K562 (cell line): ENCODE measurements around the gene SNX17. TPM values are rescaled to one million over a fixed set of nuclear protein-coding genes. Genes with fewer than 3 reads are reported as not detected.

ENCODE experiments used
- CBFA2T3 ChIP-seq: fragments of 450-650 bp; IDR thresholded peaks from 2 replicates; pipeline ENCODE4 v1.6.1; 2017
- KHSRP ChIP-seq: fragments of 450-650 bp; IDR thresholded peaks from 2 replicates; pipeline ENCODE4 v1.6.1; 2017
- MIER1 ChIP-seq: fragments of 450-650 bp; IDR thresholded peaks from 2 replicates; pipeline ENCODE4 v1.6.1; 2016; ENCODE audit warnings: antibody characterized with exemption, mild to moderate bottlenecking, low read depth
- MTA1 ChIP-seq: fragments of 450-650 bp; IDR thresholded peaks from 2 replicates; pipeline ENCODE4 v1.6.1; 2017; ENCODE audit warnings: borderline replicate concordance
- MYNN ChIP-seq, 2 experiments: sonication (generic); formaldehyde crosslinking in 1 of 2; IDR thresholded peaks; 2 replicates each; pipeline versions ENCODE4 v1.5.0 to v1.6.1; 2016 to 2020; ENCODE audit warnings: antibody characterized with exemption in 1 of 2, missing genetic modification reagents in 1 of 2
- NCOA4 ChIP-seq: fragments of 450-650 bp; IDR thresholded peaks from 2 replicates; pipeline ENCODE4 v1.6.1; 2018; ENCODE audit warnings: mild to moderate bottlenecking; ENCODE audit not compliant: partially characterized antibody
- NONO ChIP-seq, 2 experiments: fragments of 200-400 bp in 1 of 2; fragments of 450-650 bp in 1 of 2; formaldehyde crosslinking in 1 of 2; IDR thresholded peaks; 2 replicates each; pipeline ENCODE4 v1.6.1; 2017; ENCODE audit warnings: low read depth in 2 of 2, mild to moderate bottlenecking in 2 of 2, moderate library complexity in 2 of 2, low read length in 1 of 2
- PHF21A ChIP-seq: fragments of 450-650 bp; IDR thresholded peaks from 2 replicates; pipeline ENCODE4 v1.6.1; 2017; ENCODE audit warnings: low read depth, borderline replicate concordance
- PRMT5 ChIP-seq: sonication (generic); formaldehyde crosslinking; IDR thresholded peaks from 2 replicates; pipeline ENCODE4 v1.5.0; 2020; ENCODE audit warnings: missing genetic modification reagents
- RBM14 ChIP-seq: fragments of 200-400 bp; formaldehyde crosslinking; IDR thresholded peaks from 2 replicates; pipeline ENCODE4 v1.6.1; 2018; ENCODE audit warnings: low read depth, mild to moderate bottlenecking, low read length, moderate library complexity, borderline replicate concordance; ENCODE audit not compliant: insufficient read depth
- RBM39 ChIP-seq: fragments of 200-400 bp; formaldehyde crosslinking; optimal IDR thresholded peaks from 2 replicates; pipeline ENCODE3; 2018; ENCODE audit warnings: low read depth, low read length
- SP1 ChIP-seq: sonication (generic); formaldehyde crosslinking; IDR thresholded peaks from 2 replicates; pipeline ENCODE4 v1.8.1; 2022; ENCODE audit warnings: mild to moderate bottlenecking, missing genetic modification reagents
- SPI1 ChIP-seq: IDR thresholded peaks from 2 replicates; pipeline ENCODE4 v1.6.1; 2011; ENCODE audit warnings: low read depth, low read length, control low read depth, borderline replicate concordance
- TCF3 ChIP-seq: sonication (generic); formaldehyde crosslinking; IDR thresholded peaks from 2 replicates; pipeline ENCODE4 v1.4.0; 2020; ENCODE audit warnings: mild to moderate bottlenecking, missing genetic modification reagents
- TOE1 ChIP-seq, 2 experiments: fragments of 450-650 bp in 1 of 2; sonication (generic) in 1 of 2; formaldehyde crosslinking in 1 of 2; IDR thresholded peaks; 2 replicates each; pipeline versions ENCODE4 v1.7.1 to v1.8.0; 2016 to 2022; ENCODE audit warnings: borderline replicate concordance in 2 of 2, mild to moderate bottlenecking in 2 of 2, antibody characterized with exemption in 1 of 2, inconsistent platforms in 1 of 2, low read depth in 1 of 2, missing genetic modification reagents in 1 of 2, moderate library complexity in 1 of 2
- U2AF2 ChIP-seq: fragments of 200-400 bp; formaldehyde crosslinking; optimal IDR thresholded peaks from 2 replicates; pipeline ENCODE3; 2017; ENCODE audit warnings: low read depth, mild to moderate bottlenecking, low read length
- ZBTB8A ChIP-seq: fragments of 450-650 bp; IDR thresholded peaks from 2 replicates; pipeline ENCODE4 v1.6.1; 2018; ENCODE audit warnings: mild to moderate bottlenecking, moderate library complexity; ENCODE audit not compliant: partially characterized antibody
- ZFPM2 ChIP-seq: fragments of 250-450 bp; sonication (Bioruptor Pico); IDR thresholded peaks from 2 replicates; pipeline ENCODE4 v1.5.1; 2022; ENCODE audit warnings: mild to moderate bottlenecking
- ZNF146 ChIP-seq: IDR thresholded peaks from one replicate; pipeline ENCODE4 v1.6.1; 2018; ENCODE audit warnings: missing compliant biosample characterization; ENCODE audit not compliant: unreplicated experiment
- ZNF3 ChIP-seq: fragments of 250-450 bp; sonication (Bioruptor Pico); IDR thresholded peaks from 2 replicates; pipeline ENCODE4 v1.5.0; 2021; ENCODE audit warnings: mild to moderate bottlenecking, moderate library complexity
- ZNF586 ChIP-seq: fragments of 450-650 bp; formaldehyde crosslinking; conservative IDR thresholded peaks from 2 replicates; pipeline ENCODE4 v1.4.0; 2020; ENCODE audit warnings: mild to moderate bottlenecking, moderate library complexity
- ZNF668 ChIP-seq: fragments of 250-450 bp; sonication (Bioruptor Pico); IDR thresholded peaks from 2 replicates; pipeline ENCODE4 v1.8.0; 2022; ENCODE audit warnings: mild to moderate bottlenecking, inconsistent platforms
- ZSCAN29 ChIP-seq: fragments of 450-650 bp; IDR thresholded peaks from 2 replicates; pipeline ENCODE4 v1.6.1; 2017
- polyA plus RNA-seq, 8 experiments: library from polyadenylated mRNA; depleted of rRNA in 4 of 8; stranded (reverse) in 5 of 8; unstranded in 3 of 8; fragments of >200 nt; fragmentation: Nextera tagmentation in 2 of 8; fragmentation: Illumina TruSeq in 1 of 8; extraction: Ambion mirVana in 2 of 8; extraction: Trizol in 1 of 8; gene quantifications; 2 replicates each; pipeline versions ENCODE4 v1.2.1 to v1.2.3, GENCODE V29; 2011 to 2014; ENCODE audit warnings: inconsistent platforms in 1 of 8, missing spikeins in 1 of 8
- total RNA-seq, 7 experiments: library from RNA; depleted of rRNA in 6 of 7; stranded (reverse); fragments of >200 nt in 6 of 7; fragmentation: Illumina TruSeq in 2 of 7; extraction: Trizol in 2 of 7; gene quantifications; 2 replicates each; pipeline versions ENCODE4 v1.2.1 to v1.2.3, GENCODE V29; 2011 to 2021; ENCODE audit warnings: low replicate concordance in 1 of 7
- TF ChIP-seq, protein P1 (sequence below): fragments of 250-450 bp; sonication (Bioruptor Pico); IDR thresholded peaks from 2 replicates; pipeline ENCODE4 v1.8.0; 2021; ENCODE audit warnings: mild to moderate bottlenecking, moderate library complexity
- TF ChIP-seq, protein P2 (sequence below): sonication (generic); IDR thresholded peaks from 2 replicates; pipeline ENCODE4 v1.6.1; 2016
- TF ChIP-seq, protein P3 (sequence below): fragments of 450-650 bp; IDR thresholded peaks from 2 replicates; pipeline ENCODE4 v1.6.1; 2014; ENCODE audit warnings: low read depth, mild to moderate bottlenecking, moderate library complexity, borderline replicate concordance

The SNX17 gene
- total and polyA plus RNA-seq, 9 of the 15 experiments (the other 6 are each of a cell fraction or from before 2014, with no cell fraction given), result 3.0 to 75.7 (median 54.6) TPM

DNA sequence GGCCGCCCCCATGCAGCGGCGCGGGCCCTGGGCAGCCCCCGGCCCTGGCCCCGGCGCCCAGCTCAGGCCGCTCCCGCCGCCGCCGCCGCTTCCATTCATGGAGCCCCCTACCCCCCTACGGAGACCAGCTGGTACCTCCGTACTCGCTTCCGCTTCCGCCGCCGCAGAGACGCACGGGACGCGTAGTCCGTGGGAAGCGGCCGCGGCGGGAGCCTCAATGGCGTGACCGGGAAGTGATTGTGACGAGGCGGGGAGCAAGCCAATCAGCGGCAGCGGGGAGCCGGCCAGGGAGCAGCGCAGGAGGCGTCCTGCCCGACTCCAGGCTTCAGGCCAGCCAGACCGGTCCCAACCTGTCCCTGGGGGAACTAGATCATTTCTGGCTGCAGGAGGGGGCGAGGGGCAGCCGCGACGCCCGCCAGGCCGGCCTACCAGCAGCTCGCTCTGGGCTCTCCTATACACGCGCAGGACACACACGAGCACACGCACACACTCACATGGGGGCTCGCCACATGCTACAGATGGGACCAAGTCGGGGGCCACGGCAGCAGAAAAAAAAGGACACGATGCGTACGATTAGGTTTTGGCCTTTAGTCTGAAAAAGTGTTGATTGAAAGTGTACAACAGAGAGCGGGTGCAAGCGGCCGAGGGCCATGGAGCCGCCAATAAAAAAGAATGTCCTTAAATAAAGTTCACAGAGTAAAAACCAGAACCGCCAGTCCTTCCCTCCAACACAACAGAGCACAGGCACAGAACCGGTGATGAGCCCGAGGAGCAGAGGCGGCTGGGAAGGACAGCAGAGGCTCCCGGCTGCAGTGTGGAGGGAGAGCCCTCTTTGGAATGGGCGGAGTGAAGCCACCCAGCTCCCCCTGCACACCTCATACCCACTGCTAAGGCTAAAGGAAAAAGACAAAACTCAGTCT lies 10.5 kb downstream of the SNX17 start, which contains the start of gene ZNF513 (continued):
- TF ChIP-seq NONO (IDR thresholded peaks at IDR 0.05; ENCODE audit: low read depth in 2 of 2, low read length in 1 of 2) (peak in 1 of 2 experiments; percentile 98; a peak in 3 of 4 replicates), RBM39 (no peak), SPI1 (0 out of 2 replicates have a peak, but pooled peaks have one; percentile 33), NCOA4 (no peak), ZSCAN29 (no peak), KHSRP (no peak), TCF3 (CRISPR knock-in tag) (no peak), PRMT5 (CRISPR knock-in tag) (no peak), SP1 (CRISPR knock-in tag) (no peak; the same call in 1 of the 2 replicates), ZNF146 (CRISPR knock-in tag) (no peak), MYNN (IDR thresholded peaks at IDR 0.05) (peak; percentile 68), MYNN (CRISPR knock-in tag; IDR thresholded peaks at IDR 0.05) (no peak), ZNF668 (no peak), PHF21A (no peak), U2AF2 (no peak), ZNF3 (CRISPR knock-in tag) (no peak), MTA1 (no peak), ZNF586 (CRISPR knock-in tag) (no peak), ZBTB8A (no peak), TOE1 (IDR thresholded peaks at IDR 0.05; ENCODE audit: borderline replicate concordance) (peak; percentile 38; the same call in 1 of the 2 replicates), TOE1 (CRISPR knock-in tag; IDR thresholded peaks at IDR 0.05; ENCODE audit: borderline replicate concordance, low read depth) (no peak), MIER1 (no peak), CBFA2T3 (no peak), RBM14 (no peak), ZFPM2 (CRISPR knock-in tag) (no peak)
- TF ChIP-seq, protein P1, sequence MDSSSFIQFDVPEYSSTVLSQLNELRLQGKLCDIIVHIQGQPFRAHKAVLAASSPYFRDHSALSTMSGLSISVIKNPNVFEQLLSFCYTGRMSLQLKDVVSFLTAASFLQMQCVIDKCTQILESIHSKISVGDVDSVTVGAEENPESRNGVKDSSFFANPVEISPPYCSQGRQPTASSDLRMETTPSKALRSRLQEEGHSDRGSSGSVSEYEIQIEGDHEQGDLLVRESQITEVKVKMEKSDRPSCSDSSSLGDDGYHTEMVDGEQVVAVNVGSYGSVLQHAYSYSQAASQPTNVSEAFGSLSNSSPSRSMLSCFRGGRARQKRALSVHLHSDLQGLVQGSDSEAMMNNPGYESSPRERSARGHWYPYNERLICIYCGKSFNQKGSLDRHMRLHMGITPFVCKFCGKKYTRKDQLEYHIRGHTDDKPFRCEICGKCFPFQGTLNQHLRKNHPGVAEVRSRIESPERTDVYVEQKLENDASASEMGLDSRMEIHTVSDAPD, result no peak
- TF ChIP-seq, protein P2, sequence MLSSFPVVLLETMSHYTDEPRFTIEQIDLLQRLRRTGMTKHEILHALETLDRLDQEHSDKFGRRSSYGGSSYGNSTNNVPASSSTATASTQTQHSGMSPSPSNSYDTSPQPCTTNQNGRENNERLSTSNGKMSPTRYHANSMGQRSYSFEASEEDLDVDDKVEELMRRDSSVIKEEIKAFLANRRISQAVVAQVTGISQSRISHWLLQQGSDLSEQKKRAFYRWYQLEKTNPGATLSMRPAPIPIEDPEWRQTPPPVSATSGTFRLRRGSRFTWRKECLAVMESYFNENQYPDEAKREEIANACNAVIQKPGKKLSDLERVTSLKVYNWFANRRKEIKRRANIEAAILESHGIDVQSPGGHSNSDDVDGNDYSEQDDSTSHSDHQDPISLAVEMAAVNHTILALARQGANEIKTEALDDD, result no peak
- TF ChIP-seq, protein P3, sequence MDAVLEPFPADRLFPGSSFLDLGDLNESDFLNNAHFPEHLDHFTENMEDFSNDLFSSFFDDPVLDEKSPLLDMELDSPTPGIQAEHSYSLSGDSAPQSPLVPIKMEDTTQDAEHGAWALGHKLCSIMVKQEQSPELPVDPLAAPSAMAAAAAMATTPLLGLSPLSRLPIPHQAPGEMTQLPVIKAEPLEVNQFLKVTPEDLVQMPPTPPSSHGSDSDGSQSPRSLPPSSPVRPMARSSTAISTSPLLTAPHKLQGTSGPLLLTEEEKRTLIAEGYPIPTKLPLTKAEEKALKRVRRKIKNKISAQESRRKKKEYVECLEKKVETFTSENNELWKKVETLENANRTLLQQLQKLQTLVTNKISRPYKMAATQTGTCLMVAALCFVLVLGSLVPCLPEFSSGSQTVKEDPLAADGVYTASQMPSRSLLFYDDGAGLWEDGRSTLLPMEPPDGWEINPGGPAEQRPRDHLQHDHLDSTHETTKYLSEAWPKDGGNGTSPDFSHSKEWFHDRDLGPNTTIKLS, result peak; percentile 87
